Mesothelial cell of epicardium (in vitro differentiated cells): ENCODE measurements around the gene RGS10. TPM values are rescaled to one million over a fixed set of nuclear protein-coding genes. Genes with fewer than 3 reads are reported as not detected.

Experiments
- DNase-seq, 2 experiments: peaks; one replicate each; pipeline ENCODE4 v3.0.0; 2021; ENCODE audit warnings: low spot score in 2 of 2; ENCODE audit not compliant: unreplicated experiment in 2 of 2
- H3K27ac Mint-ChIP-seq: 2 replicates; pipeline ENCODE4 v1.8.0; 2021; ENCODE audit warnings: mixed read lengths
- H3K27me3 Mint-ChIP-seq: 2 replicates; pipeline ENCODE4 v1.8.0; 2021; ENCODE audit warnings: low read depth, mixed read lengths
- H3K36me3 Mint-ChIP-seq: 2 replicates; pipeline ENCODE4 v1.8.0; 2021; ENCODE audit warnings: mixed read lengths
- H3K4me1 Mint-ChIP-seq: 2 replicates; pipeline ENCODE4 v1.8.0; 2021; ENCODE audit warnings: mixed read lengths
- H3K4me3 Mint-ChIP-seq: 2 replicates; pipeline ENCODE4 v1.8.0; 2021; ENCODE audit warnings: mild to moderate bottlenecking, moderate library complexity, mixed read lengths
- H3K9me3 Mint-ChIP-seq: 2 replicates; pipeline ENCODE4 v1.8.0; 2021; ENCODE audit warnings: mixed read lengths
- CTCF ChIP-seq: fragments of 200-600 bp; sonication (generic); IDR thresholded peaks from one replicate; pipeline ENCODE4 v1.5.0; 2021; ENCODE audit warnings: antibody characterized with exemption; ENCODE audit not compliant: unreplicated experiment
- total RNA-seq: library from RNA; stranded (reverse); gene quantifications from 3 replicates; pipeline ENCODE4 v1.2.1, GENCODE V29; 2021

RGS10 gene
- total RNA-seq, 1 donor from 2014 or later, result 17.4 TPM

GRCh38 chr10:119511828-119512515 is 30.5 kb downstream of the RGS10 start:
- Mint-ChIP-seq H3K4me3 (no peak overlapping the region), H3K27ac (peak overlapping the region; percentile 1)

GRCh38 chr10:119509909-119510451 is 32.5 kb downstream of the RGS10 start:
- no peaks in the 10 kb centered on the region for H3K9me3 Mint-ChIP-seq
- no peak for TF ChIP-seq CTCF
- peaks cover 5% of the 10 kb centered on the region for H3K4me1 Mint-ChIP-seq
- H3K27me3 Mint-ChIP-seq, result peaks cover 5% of the 10 kb centered on the region
- peaks cover 2% of the 10 kb centered on the region for H3K36me3 Mint-ChIP-seq
- no peak overlapping the region for H3K4me3 Mint-ChIP-seq
- DNase-seq, result no peak
- no peak overlapping the region for H3K27ac Mint-ChIP-seq

More at GRCh38 chr10:119511828-119512515, 30.5 kb downstream of the RGS10 start:
- DNase-seq, result no peak
- Mint-ChIP-seq H3K36me3 (peaks cover 2% of the 10 kb centered on the region), H3K27me3 (no peaks in the 10 kb centered on the region), H3K4me1 (peaks cover 12% of the 10 kb centered on the region), H3K9me3 (no peaks in the 10 kb centered on the region)
- no peak for TF ChIP-seq CTCF

GRCh38 chr10:119507115-119507514 is 35.4 kb downstream of the RGS10 start:
- H3K27me3 Mint-ChIP-seq, result peaks cover 6% of the 10 kb centered on the region
- no peak for TF ChIP-seq CTCF
- no peaks in the 10 kb centered on the region for H3K9me3 Mint-ChIP-seq
- no peak overlapping the region for H3K4me3 Mint-ChIP-seq
- no peak for DNase-seq
- peaks cover 7% of the 10 kb centered on the region for H3K4me1 Mint-ChIP-seq
- no peak overlapping the region for H3K27ac Mint-ChIP-seq
- peaks cover 2% of the 10 kb centered on the region for H3K36me3 Mint-ChIP-seq

GRCh38 chr10:119505588-119506315 is 36.8 kb downstream of the RGS10 start:
- Mint-ChIP-seq H3K36me3 (peaks cover 2% of the 10 kb centered on the region), H3K4me3 (no peak overlapping the region)
- no peak for TF ChIP-seq CTCF

GRCh38 chr10:119505131-119505551 is 37.4 kb downstream of the RGS10 start:
- no peak overlapping the region for H3K27ac Mint-ChIP-seq

More at GRCh38 chr10:119505588-119506315, 36.8 kb downstream of the RGS10 start:
- Mint-ChIP-seq H3K27me3 (peaks cover 8% of the 10 kb centered on the region), H3K9me3 (no peaks in the 10 kb centered on the region), H3K4me1 (peaks cover 3% of the 10 kb centered on the region), H3K27ac (no peak overlapping the region)
- DNase-seq, result no peak

More at GRCh38 chr10:119505131-119505551, 37.4 kb downstream of the RGS10 start:
- H3K4me3 Mint-ChIP-seq, result no peak overlapping the region
- H3K27me3 Mint-ChIP-seq, result peaks cover 8% of the 10 kb centered on the region
- no peak for TF ChIP-seq CTCF
- H3K4me1 Mint-ChIP-seq, result peaks cover 7% of the 10 kb centered on the region
- no peak for DNase-seq
- no peaks in the 10 kb centered on the region for H3K9me3 Mint-ChIP-seq
- peaks cover 2% of the 10 kb centered on the region for H3K36me3 Mint-ChIP-seq
